HepG2 (cell line): Measurements from ENCODE around the gene PKD1L1. TPM values are rescaled to one million over a fixed set of nuclear protein-coding genes. Genes with fewer than 3 reads are reported as not detected.

ENCODE experiments used
- ATAC-seq: fragments of 200-7000 bp; cut with Tn5 transposase; 3 replicates; pipeline ENCODE4 v1.9.1; 2020; ENCODE audit warnings: mild to moderate bottlenecking, moderate library complexity
- BruUV-seq: library from RNA; stranded (reverse); fragments of 400-500 nt; replicated peaks from 2 replicates; lab custom pipeline; 2021; lab: Mats Ljungman, UMichigan
- CTCF ChIA-PET: fragments of 300-600 bp; formaldehyde crosslinking; extraction: SDS; loops from one replicate; lab custom pipeline; 2021; ENCODE audit warnings: low total read pairs, inconsistent platforms, low intra/inter-chr PET ratio; lab: Yijun Ruan, JAX
- POLR2A ChIA-PET: fragments of 350-600 bp; sonication (Branson Sonifier 250); formaldehyde crosslinking; loops from one replicate; lab custom pipeline; 2020; ENCODE audit warnings: antibody characterized with exemption, inconsistent platforms; lab: Yijun Ruan, JAX
- DNase-seq: peaks from one replicate; pipeline ENCODE4 v3.0.0-alpha.2; 2015; ENCODE audit warnings: low spot score
- FAIRE-seq: peaks from 3 replicates; lab custom pipeline; 2011; peaks lifted over from hg19 to GRCh38; lab: Jason Lieb, UNC
- H2AFZ ChIP-seq: one replicate; pipeline ENCODE4 v1.6.1; 2011; ENCODE audit warnings: low read length, inconsistent platforms
- H3K27ac ChIP-seq: fragments of 300-600 bp; 3 replicates; pipeline ENCODE4 v1.8.0; 2011; ENCODE audit warnings: mixed run types, mild to moderate bottlenecking, mixed read lengths, low read length, inconsistent platforms; ENCODE audit not compliant: insufficient read depth; ENCODE audit errors: extremely low read length
- H3K27me3 ChIP-seq, 2 experiments: fragments of 200-600 bp in 1 of 2; 2 replicates in 1 of 2; 3 replicates in 1 of 2; pipeline versions ENCODE4 v1.6.0 to v1.8.0; 2011; ENCODE audit warnings: low read length in 2 of 2, mild to moderate bottlenecking in 2 of 2, moderate library complexity in 2 of 2, inconsistent platforms in 1 of 2; ENCODE audit not compliant: insufficient read depth in 2 of 2, control insufficient read depth in 1 of 2
- H3K36me3 ChIP-seq, 2 experiments: fragments of 200-600 bp in 1 of 2; replicated peaks in 1 of 2; 2 replicates in 1 of 2; 3 replicates in 1 of 2; pipeline versions ENCODE4 v1.5.1 to v1.8.0; 2011; ENCODE audit warnings: low read length in 2 of 2, inconsistent platforms in 1 of 2; ENCODE audit not compliant: insufficient read depth in 2 of 2, control insufficient read depth in 1 of 2
- H3K4me1 ChIP-seq: 2 replicates; pipeline ENCODE4 v1.5.1; 2012; ENCODE audit warnings: low read length, inconsistent platforms; ENCODE audit not compliant: insufficient read depth
- H3K4me2 ChIP-seq: 2 replicates; pipeline ENCODE4 v1.6.0; 2011; ENCODE audit warnings: low read depth, low read length, inconsistent platforms
- H3K4me3 ChIP-seq, 3 experiments: fragments of 200-600 bp in 1 of 3; sonication (generic), shearing (Covaris generic) in 1 of 3; replicated peaks in 1 of 3; 2 replicates each; pipeline ENCODE4 v1.5.1; 2011 to 2016; ENCODE audit warnings: low read length in 3 of 3, inconsistent platforms in 2 of 3, low read depth in 2 of 3, mild to moderate bottlenecking in 2 of 3, control low read depth in 1 of 3, mixed read lengths in 1 of 3; ENCODE audit not compliant: insufficient read depth in 1 of 3
- H3K79me2 ChIP-seq: one replicate; pipeline ENCODE4 v1.6.1; 2011; ENCODE audit warnings: low read length, inconsistent platforms; ENCODE audit not compliant: insufficient read depth
- H3K9ac ChIP-seq: 2 replicates; pipeline ENCODE4 v1.6.0; 2011; ENCODE audit warnings: mild to moderate bottlenecking, low read depth, low read length, inconsistent platforms; ENCODE audit not compliant: insufficient read depth
- H3K9me3 ChIP-seq: 2 replicates; pipeline ENCODE4 v1.5.1; 2012; ENCODE audit warnings: mild to moderate bottlenecking, low read length
- H4K20me1 ChIP-seq: 2 replicates; pipeline ENCODE4 v1.6.0; 2011; ENCODE audit warnings: inconsistent platforms, mild to moderate bottlenecking, low read length, moderate library complexity; ENCODE audit not compliant: insufficient read depth
- BRD4 ChIP-seq: sonication (generic); formaldehyde crosslinking; IDR thresholded peaks from 2 replicates; pipeline ENCODE4 v1.4.0; 2020; ENCODE audit warnings: missing genetic modification reagents
- FUBP1 ChIP-seq: sonication (generic); formaldehyde crosslinking; IDR thresholded peaks from 2 replicates; pipeline ENCODE4 v1.5.1; 2020; ENCODE audit warnings: missing genetic modification reagents, mild to moderate bottlenecking, borderline replicate concordance
- MEIS2 ChIP-seq: sonication (generic); formaldehyde crosslinking; IDR thresholded peaks from 2 replicates; pipeline ENCODE4 v1.9.0; 2021; ENCODE audit warnings: mild to moderate bottlenecking, missing genetic modification reagents
- MTF2 ChIP-seq: sonication (generic); formaldehyde crosslinking; IDR thresholded peaks from 2 replicates; pipeline ENCODE4 v1.5.0; 2020; ENCODE audit warnings: missing genetic modification reagents, borderline replicate concordance
- RBM22 ChIP-seq: fragments of 200-400 bp; formaldehyde crosslinking; optimal IDR thresholded peaks from 2 replicates; pipeline ENCODE3; 2017; ENCODE audit warnings: mild to moderate bottlenecking, low read length, moderate library complexity
- SRSF1 ChIP-seq: fragments of 200-400 bp; formaldehyde crosslinking; optimal IDR thresholded peaks from 2 replicates; pipeline ENCODE3; 2017; ENCODE audit warnings: mild to moderate bottlenecking, low read depth, low read length, moderate library complexity
- TFE3 ChIP-seq: IDR thresholded peaks from 2 replicates; pipeline ENCODE4 v1.6.1; 2016
- ZFP91 ChIP-seq: sonication (generic); formaldehyde crosslinking; IDR thresholded peaks from 2 replicates; pipeline ENCODE4 v1.9.0; 2022; ENCODE audit warnings: missing genetic modification reagents, mild to moderate bottlenecking, borderline replicate concordance
- ZGPAT ChIP-seq: IDR thresholded peaks from 2 replicates; pipeline ENCODE4 v1.6.1; 2016; ENCODE audit warnings: mild to moderate bottlenecking
- ZNF598 ChIP-seq: sonication (generic); formaldehyde crosslinking; IDR thresholded peaks from 2 replicates; pipeline ENCODE4 v1.5.1; 2020; ENCODE audit warnings: mild to moderate bottlenecking, missing genetic modification reagents, borderline replicate concordance
- ZNF772 ChIP-seq: sonication (generic); formaldehyde crosslinking; IDR thresholded peaks from 2 replicates; pipeline ENCODE4 v1.5.0; 2020; ENCODE audit warnings: mild to moderate bottlenecking, missing genetic modification reagents
- WGBS: methylation state at CpG from one replicate; pipeline ENCODE4 v1.1.6; 2017; ENCODE audit warnings: low lambda C conversion rate; 5-methylcytosine and 5-hydroxymethylcytosine counted together
- in situ Hi-C: cut with HindIII; loops from 2 replicates; pipeline ENCODE4 v1.10.0; 2017; ENCODE audit warnings: low pct_unique_long_range_greater_than_20kb; ENCODE audit not compliant: extremely low pct_ligation_motif_present
- intact Hi-C: fragments of 100-400 bp; cut with micrococcal nuclease; formaldehyde crosslinking; loops from one replicate; pipeline ENCODE4 v1.10.0; 2022; ENCODE audit not compliant: unreplicated experiment
- polyA plus RNA-seq, 8 experiments: library from polyadenylated mRNA; depleted of rRNA in 3 of 8; stranded (reverse) in 7 of 8; unstranded in 1 of 8; fragments of >200 nt; fragmentation: Illumina TruSeq in 4 of 8; extraction: Trizol in 4 of 8; gene quantifications; 2 replicates each; pipeline versions ENCODE4 v1.2.1 to v1.2.3, GENCODE V29; 2011 to 2016; ENCODE audit warnings: low read depth in 4 of 8, missing spikeins in 1 of 8, mixed read lengths in 1 of 8; ENCODE audit not compliant: insufficient read depth in 1 of 8
- total RNA-seq, 5 experiments: library from RNA; depleted of rRNA; stranded (reverse); fragments of >200 nt; fragmentation: Illumina TruSeq; extraction: Trizol; gene quantifications; 2 replicates each; pipeline ENCODE4 v1.2.3, GENCODE V29; 2016; ENCODE audit warnings: low read depth in 1 of 5

The PKD1L1 gene
- total and polyA plus RNA-seq, 2 of the 13 experiments (the other 11 are each of a cell fraction or from before 2014, with no cell fraction given) = 0.01 TPM; not detected in 1

GRCh38 chr7:47836503-47837202 lies 111.6 kb downstream of the PKD1L1 start (continued):
- TF ChIP-seq FUBP1 (CRISPR knock-in tag) (no peak), TFE3 (CRISPR knock-in tag) (no peak), ZFP91 (CRISPR knock-in tag) (no peak)

GRCh38 chr7:47836080-47836479 lies 112.2 kb downstream of the PKD1L1 start:
- Histone ChIP-seq H3K4me3 (no peak overlapping the region), H3K9me3 (no peaks in the 10 kb centered on the region), H3K4me2 (no peak overlapping the region), H3K27ac (no peak overlapping the region), H2AFZ (no peak overlapping the region), H3K9ac (no peak overlapping the region), H4K20me1 (no peaks in the 10 kb centered on the region), H3K4me1 (peaks cover 6% of the 10 kb centered on the region; the same call in 1 of the 2 replicates), H3K79me2 (no peaks in the 10 kb centered on the region), H3K27me3 (peaks cover 8 to 59% of the 10 kb centered on the region in 2 experiments), H3K36me3 (no peaks in the 10 kb centered on the region)
- intact Hi-C loops (no loop called here), in situ Hi-C loops (loop anchor here (25.0 kb wide), 1 partner anchor 549 kb away; no protein-coding TSS in a partner anchor)
- ATAC-seq (no peak), FAIRE-seq (no peak), DNase-seq (no peak)
- WGBS = 25% methylated on average over 11 of the region's 11 CpGs
- CTCF ChIA-PET = no interaction called here
- POLR2A ChIA-PET = no interaction called here
- no TSS peak for BruUV-seq
- TF ChIP-seq ZGPAT (CRISPR knock-in tag) = no peak
- TF ChIP-seq RBM22 = no peak
- TF ChIP-seq ZNF598 (CRISPR knock-in tag) = no peak
- no peak for TF ChIP-seq ZNF772 (CRISPR knock-in tag)
- TF ChIP-seq SRSF1 = no peak
- no peak for TF ChIP-seq MTF2
- TF ChIP-seq BRD4 (CRISPR knock-in tag) = no peak
- TF ChIP-seq MEIS2 = no peak
